Measurements from ENCODE around the gene INPP4B.

DNA sequence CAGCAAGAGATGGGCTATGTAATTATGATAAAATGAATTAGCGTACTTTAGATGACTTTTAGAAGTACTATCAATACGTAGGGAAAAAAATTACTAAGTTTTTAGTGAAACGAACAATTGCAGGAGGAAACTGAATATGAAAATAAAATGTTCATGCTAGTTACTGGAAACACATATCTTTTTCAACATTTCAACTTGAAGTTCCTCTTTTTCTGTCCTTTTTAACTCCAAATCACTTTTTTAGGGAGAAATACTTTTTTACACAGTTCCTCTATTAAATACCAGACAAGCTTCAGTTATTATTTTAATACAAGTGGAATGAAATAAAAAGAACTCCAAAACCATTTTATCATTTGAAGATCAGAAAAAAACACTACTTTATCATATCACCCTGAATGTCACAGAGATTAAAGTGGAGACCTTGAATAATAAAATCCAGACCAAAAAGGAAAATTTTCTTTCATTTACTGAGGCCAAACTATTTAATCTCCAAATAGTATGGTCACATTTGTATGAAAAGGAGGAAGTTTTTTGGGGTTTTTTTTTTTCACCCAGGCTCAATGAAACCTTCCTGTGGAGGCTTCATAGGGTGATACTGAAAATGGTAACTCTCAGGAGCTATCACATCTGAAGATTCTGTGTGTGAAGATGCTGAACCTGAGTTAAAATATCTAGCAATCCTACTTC is 306.2 kb downstream of the INPP4B start:
- TF ChIP-seq EZH2phosphoT487 (IDR thresholded peaks at IDR 0.05; ENCODE audit: borderline replicate concordance, low read depth), result no peak
- TF ChIP-seq FOXM1 (IDR thresholded peaks at IDR 0.05; ENCODE audit: low read depth), result no peak
- TF ChIP-seq, protein P1, sequence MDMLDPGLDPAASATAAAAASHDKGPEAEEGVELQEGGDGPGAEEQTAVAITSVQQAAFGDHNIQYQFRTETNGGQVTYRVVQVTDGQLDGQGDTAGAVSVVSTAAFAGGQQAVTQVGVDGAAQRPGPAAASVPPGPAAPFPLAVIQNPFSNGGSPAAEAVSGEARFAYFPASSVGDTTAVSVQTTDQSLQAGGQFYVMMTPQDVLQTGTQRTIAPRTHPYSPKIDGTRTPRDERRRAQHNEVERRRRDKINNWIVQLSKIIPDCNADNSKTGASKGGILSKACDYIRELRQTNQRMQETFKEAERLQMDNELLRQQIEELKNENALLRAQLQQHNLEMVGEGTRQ (IDR thresholded peaks at IDR 0.05; ENCODE audit: borderline replicate concordance, low read depth, low read length), result no peak
- no peak for TF ChIP-seq MEF2A (IDR thresholded peaks at IDR 0.05; ENCODE audit: borderline replicate concordance, low read depth)
- no peak for TF ChIP-seq TCF12 (IDR thresholded peaks at IDR 0.05)
- TF ChIP-seq, protein P2, sequence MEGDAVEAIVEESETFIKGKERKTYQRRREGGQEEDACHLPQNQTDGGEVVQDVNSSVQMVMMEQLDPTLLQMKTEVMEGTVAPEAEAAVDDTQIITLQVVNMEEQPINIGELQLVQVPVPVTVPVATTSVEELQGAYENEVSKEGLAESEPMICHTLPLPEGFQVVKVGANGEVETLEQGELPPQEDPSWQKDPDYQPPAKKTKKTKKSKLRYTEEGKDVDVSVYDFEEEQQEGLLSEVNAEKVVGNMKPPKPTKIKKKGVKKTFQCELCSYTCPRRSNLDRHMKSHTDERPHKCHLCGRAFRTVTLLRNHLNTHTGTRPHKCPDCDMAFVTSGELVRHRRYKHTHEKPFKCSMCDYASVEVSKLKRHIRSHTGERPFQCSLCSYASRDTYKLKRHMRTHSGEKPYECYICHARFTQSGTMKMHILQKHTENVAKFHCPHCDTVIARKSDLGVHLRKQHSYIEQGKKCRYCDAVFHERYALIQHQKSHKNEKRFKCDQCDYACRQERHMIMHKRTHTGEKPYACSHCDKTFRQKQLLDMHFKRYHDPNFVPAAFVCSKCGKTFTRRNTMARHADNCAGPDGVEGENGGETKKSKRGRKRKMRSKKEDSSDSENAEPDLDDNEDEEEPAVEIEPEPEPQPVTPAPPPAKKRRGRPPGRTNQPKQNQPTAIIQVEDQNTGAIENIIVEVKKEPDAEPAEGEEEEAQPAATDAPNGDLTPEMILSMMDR (IDR thresholded peaks at IDR 0.05), result no peak
- TF ChIP-seq, protein P3, sequence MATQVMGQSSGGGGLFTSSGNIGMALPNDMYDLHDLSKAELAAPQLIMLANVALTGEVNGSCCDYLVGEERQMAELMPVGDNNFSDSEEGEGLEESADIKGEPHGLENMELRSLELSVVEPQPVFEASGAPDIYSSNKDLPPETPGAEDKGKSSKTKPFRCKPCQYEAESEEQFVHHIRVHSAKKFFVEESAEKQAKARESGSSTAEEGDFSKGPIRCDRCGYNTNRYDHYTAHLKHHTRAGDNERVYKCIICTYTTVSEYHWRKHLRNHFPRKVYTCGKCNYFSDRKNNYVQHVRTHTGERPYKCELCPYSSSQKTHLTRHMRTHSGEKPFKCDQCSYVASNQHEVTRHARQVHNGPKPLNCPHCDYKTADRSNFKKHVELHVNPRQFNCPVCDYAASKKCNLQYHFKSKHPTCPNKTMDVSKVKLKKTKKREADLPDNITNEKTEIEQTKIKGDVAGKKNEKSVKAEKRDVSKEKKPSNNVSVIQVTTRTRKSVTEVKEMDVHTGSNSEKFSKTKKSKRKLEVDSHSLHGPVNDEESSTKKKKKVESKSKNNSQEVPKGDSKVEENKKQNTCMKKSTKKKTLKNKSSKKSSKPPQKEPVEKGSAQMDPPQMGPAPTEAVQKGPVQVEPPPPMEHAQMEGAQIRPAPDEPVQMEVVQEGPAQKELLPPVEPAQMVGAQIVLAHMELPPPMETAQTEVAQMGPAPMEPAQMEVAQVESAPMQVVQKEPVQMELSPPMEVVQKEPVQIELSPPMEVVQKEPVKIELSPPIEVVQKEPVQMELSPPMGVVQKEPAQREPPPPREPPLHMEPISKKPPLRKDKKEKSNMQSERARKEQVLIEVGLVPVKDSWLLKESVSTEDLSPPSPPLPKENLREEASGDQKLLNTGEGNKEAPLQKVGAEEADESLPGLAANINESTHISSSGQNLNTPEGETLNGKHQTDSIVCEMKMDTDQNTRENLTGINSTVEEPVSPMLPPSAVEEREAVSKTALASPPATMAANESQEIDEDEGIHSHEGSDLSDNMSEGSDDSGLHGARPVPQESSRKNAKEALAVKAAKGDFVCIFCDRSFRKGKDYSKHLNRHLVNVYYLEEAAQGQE (IDR thresholded peaks at IDR 0.05; ENCODE audit: low read depth, low read length), result no peak
- TF ChIP-seq EP300 (IDR thresholded peaks at IDR 0.05; ENCODE audit: borderline replicate concordance in 1 of 2, low read depth in 1 of 2, low read length in 1 of 2), result no peak
- no peak for TF ChIP-seq TAF1 (IDR thresholded peaks at IDR 0.05; ENCODE audit: borderline replicate concordance, low read depth, low read length)
- TF ChIP-seq MXI1 (IDR thresholded peaks at IDR 0.05; ENCODE audit: low read depth, low read length), result no peak
- no peak for TF ChIP-seq NFIC (IDR thresholded peaks at IDR 0.05; ENCODE audit: borderline replicate concordance)
- no peak for TF ChIP-seq POLR2AphosphoS5 (IDR thresholded peaks at IDR 0.05; ENCODE audit: low read depth, low read length)
- TF ChIP-seq, protein P4, sequence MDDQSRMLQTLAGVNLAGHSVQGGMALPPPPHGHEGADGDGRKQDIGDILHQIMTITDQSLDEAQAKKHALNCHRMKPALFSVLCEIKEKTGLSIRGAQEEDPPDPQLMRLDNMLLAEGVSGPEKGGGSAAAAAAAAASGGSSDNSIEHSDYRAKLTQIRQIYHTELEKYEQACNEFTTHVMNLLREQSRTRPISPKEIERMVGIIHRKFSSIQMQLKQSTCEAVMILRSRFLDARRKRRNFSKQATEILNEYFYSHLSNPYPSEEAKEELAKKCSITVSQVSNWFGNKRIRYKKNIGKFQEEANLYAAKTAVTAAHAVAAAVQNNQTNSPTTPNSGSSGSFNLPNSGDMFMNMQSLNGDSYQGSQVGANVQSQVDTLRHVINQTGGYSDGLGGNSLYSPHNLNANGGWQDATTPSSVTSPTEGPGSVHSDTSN (IDR thresholded peaks at IDR 0.05), result no peak
